ENCODE results near the gene SLC8A3.

GRCh38 chr14:70123796-70124195 lies 65.0 kb downstream of the SLC8A3 start:
- no peak for TF ChIP-seq SPI1 (IDR thresholded peaks at IDR 0.05; ENCODE audit: borderline replicate concordance, low read depth)
- TF ChIP-seq CTCF (IDR thresholded peaks at IDR 0.05; ENCODE audit: insufficient read depth, low read length), result no peak

Data from HL-60 (cell line).